Epithelial cell of proximal tubule (primary cell): ENCODE results near the gene LFNG. TPM values are rescaled to one million over a fixed set of nuclear protein-coding genes. Genes with fewer than 3 reads are reported as not detected.
A peak's percentile ranks its signal among the peaks of the same experiment; 100 is the strongest.

Experiments used
- DNase-seq: peaks from one replicate; pipeline ENCODE4 v3.0.0-alpha.2; 2011; ENCODE audit warnings: low read depth
- H3K4me3 ChIP-seq: 2 replicates; pipeline ENCODE4 v1.5.1; 2011; ENCODE audit warnings: low read depth, mild to moderate bottlenecking, low read length
- CTCF ChIP-seq: conservative IDR thresholded peaks from 2 replicates; pipeline ENCODE4 v1.5.1; 2012; ENCODE audit warnings: low read depth, mild to moderate bottlenecking, low read length
- total RNA-seq: library from RNA; depleted of rRNA; stranded (reverse); fragments of >200 nt; gene quantifications from 2 replicates; pipeline ENCODE4 v1.2.3, GENCODE V29; 2015

LFNG gene
- total RNA-seq, 1 donor from 2014 or later = 32.1 TPM

GRCh38 chr7:2474224-2474623 lies 45.4 kb upstream of the LFNG start:
- DNase-seq = no peak
- no peak for TF ChIP-seq CTCF
- no peak overlapping the region for H3K4me3 ChIP-seq

DNA sequence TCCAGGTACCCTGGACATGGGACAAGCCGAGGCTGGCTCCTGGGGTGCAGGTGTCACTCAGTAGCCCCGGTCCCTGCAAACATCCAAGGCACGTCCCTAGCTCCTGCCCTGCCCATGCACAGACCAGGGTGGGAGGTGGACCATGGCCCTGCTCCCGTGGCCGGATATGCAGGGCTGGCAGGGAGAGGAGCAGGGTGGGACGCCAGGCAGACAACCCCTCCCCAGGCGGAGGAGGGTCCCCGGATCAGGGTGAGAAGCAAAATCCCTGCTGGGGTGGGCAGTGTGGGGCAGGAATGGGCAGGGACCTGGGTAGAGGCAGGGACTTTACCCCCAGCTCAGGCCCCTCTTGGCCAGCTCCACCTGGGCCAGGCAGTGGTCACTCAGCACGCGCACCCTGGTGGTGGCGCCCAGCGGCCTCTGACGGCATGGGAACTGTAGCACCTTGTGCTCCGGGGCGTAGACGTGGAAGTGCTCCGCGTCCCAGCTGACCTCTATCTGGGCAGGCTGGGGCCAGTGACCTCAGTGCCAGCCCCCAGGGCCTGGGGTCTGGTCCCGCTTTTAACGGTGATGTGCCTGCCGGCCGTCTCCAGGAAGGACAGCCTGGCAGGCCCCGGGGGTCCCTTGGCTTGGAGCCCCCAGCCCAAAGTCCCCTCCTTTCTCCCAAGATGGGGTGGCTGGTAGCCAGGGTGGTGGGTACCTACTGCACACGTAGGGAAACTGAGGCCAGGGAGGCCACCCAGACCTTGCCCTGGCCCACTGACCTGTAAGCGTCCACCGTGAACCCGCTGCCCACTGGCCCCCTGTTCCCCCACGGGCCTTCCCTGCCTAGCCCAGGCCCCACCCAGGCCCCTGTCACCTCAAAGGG lies 44.5 kb upstream of the LFNG start:
- no peak for TF ChIP-seq CTCF
- no peak for DNase-seq
- H3K4me3 ChIP-seq = no peak overlapping the region

DNA sequence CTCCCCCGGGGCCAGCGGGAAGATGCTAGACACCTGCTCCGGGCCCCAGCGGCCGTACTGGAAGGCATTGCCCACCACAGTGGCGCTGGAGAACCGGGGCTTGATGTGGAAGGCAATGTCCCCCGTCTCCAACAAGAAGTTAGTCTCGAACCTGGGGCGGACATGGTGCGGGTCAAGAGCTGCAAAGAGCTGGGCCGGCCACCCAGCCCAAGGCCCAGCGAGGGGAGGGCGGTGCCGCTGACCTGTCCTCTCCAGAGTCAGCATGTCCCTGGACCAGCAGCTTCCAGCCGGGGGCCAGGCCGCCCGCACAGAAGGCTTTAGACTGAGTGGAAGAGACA lies 43.9 kb upstream of the LFNG start:
- no peak for DNase-seq
- no peak for TF ChIP-seq CTCF
- no peak overlapping the region for H3K4me3 ChIP-seq

DNA sequence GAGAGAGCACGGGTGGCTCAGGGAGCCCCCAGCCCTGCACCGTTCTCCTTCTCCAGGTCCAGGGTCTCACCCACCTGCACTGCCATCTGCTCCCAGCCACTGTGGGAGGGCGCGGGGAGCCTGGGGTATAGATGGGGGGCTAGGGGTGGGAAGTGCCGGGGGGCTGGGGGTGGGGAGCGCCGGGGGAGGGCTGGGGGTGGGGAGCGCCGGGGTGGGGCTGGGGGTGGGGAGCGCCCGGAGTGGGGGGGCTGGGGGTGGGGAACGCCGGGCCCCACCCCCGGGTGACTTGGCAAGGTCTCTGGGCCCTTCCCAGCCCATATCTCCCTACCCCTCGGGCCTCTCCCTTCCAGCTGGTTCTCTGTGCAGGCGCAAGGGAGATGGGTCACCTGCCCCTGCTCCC lies 43.3 kb upstream of the LFNG start, which contains the start of gene GRIFIN:
GRIFIN (minus strand) TSS at position 101 of the 400 bp plus-strand sequence; CDS start at position 86, 15 bp downstream.
- no peak for TF ChIP-seq CTCF
- H3K4me3 ChIP-seq = no peak within 1 kb of the TSS
- DNase-seq = no peak

- no peak for DNase-seq
- H3K4me3 ChIP-seq = no peak overlapping the region
- TF ChIP-seq CTCF = no peak
Observed at GRCh38 chr7:2476776-2477446, 42.7 kb upstream of the LFNG start.

- TF ChIP-seq CTCF = peak; percentile 75
- DNase-seq = no peak
Observed at GRCh38 chr7:2477447-2478398, 41.9 kb upstream of the LFNG start.

More at GRCh38 chr7:2477447-2478398, 41.9 kb upstream of the LFNG start:
- no peak overlapping the region for H3K4me3 ChIP-seq
